DMS53 treated with DMSO at 0.1 percent for 48 hours (cell line): Measurements from ENCODE around the gene DAPK1.

ENCODE experiments used
- DNase-seq: peaks from one replicate; lab custom pipeline; 2025; ENCODE audit not compliant: unreplicated experiment; lab: John Stamatoyannopoulos, UW

Gene DAPK1

GRCh38 chr9:87639949-87640348 lies 142.3 kb downstream of the DAPK1 start:
- DNase-seq: no peak

- no peak for DNase-seq
Measured at GRCh38 chr9:87640385-87640795, 142.7 kb downstream of the DAPK1 start.

GRCh38 chr9:87641067-87641466 lies 143.4 kb downstream of the DAPK1 start:
- DNase-seq: no peak

- DNase-seq: no peak
Measured at GRCh38 chr9:87642330-87643106, 144.9 kb downstream of the DAPK1 start.

- no peak for DNase-seq
Measured at GRCh38 chr9:87643107-87643650, 145.5 kb downstream of the DAPK1 start.

- DNase-seq: no peak
Measured at GRCh38 chr9:87643778-87644570, 146.3 kb downstream of the DAPK1 start.

- no peak for DNase-seq
Measured at GRCh38 chr9:87644659-87645058, 147.0 kb downstream of the DAPK1 start.

GRCh38 chr9:87646546-87646945 lies 148.9 kb downstream of the DAPK1 start:
- DNase-seq: no peak

- no peak for DNase-seq
Measured at GRCh38 chr9:87647114-87647513, 149.4 kb downstream of the DAPK1 start.

GRCh38 chr9:87648606-87649005 lies 150.9 kb downstream of the DAPK1 start:
- no peak for DNase-seq

- no peak for DNase-seq
Measured at GRCh38 chr9:87650611-87651295, 153.1 kb downstream of the DAPK1 start.

GRCh38 chr9:87651431-87651830 lies 153.8 kb downstream of the DAPK1 start:
- no peak for DNase-seq

- DNase-seq: no peak
Measured at GRCh38 chr9:87653941-87654340, 156.3 kb downstream of the DAPK1 start.

- DNase-seq: no peak
Measured at GRCh38 chr9:87655731-87656130, 158.1 kb downstream of the DAPK1 start.

GRCh38 chr9:87656485-87656884 lies 158.8 kb downstream of the DAPK1 start:
- DNase-seq: no peak

GRCh38 chr9:87657190-87657589 lies 159.5 kb downstream of the DAPK1 start:
- DNase-seq: no peak

GRCh38 chr9:87657893-87658292 lies 160.2 kb downstream of the DAPK1 start:
- DNase-seq: no peak

GRCh38 chr9:87658511-87658910 lies 160.8 kb downstream of the DAPK1 start:
- DNase-seq: no peak

GRCh38 chr9:87659534-87660419 lies 162.1 kb downstream of the DAPK1 start:
- no peak for DNase-seq

GRCh38 chr9:87661241-87661640 lies 163.6 kb downstream of the DAPK1 start:
- DNase-seq: no peak
